Panc1 (cell line): ENCODE measurements around the gene LRRC49. TPM values are rescaled to one million over a fixed set of nuclear protein-coding genes. Genes with fewer than 3 reads are reported as not detected.

Source experiments
- ATAC-seq: fragments of 200-7000 bp; cut with Tn5 transposase; 2 replicates; pipeline ENCODE4 v1.9.1; 2020; ENCODE audit warnings: mild to moderate bottlenecking, moderate library complexity
- BruUV-seq: library from RNA; stranded (reverse); fragments of 400-500 nt; replicated peaks from 2 replicates; lab custom pipeline; 2021; lab: Mats Ljungman, UMichigan
- CTCF ChIA-PET: fragments of 300-600 bp; sonication (Branson Sonifier 250); formaldehyde crosslinking; loops from one replicate; lab custom pipeline; 2022; ENCODE audit warnings: antibody characterized with exemption; lab: Charles Lee
- POLR2A ChIA-PET: fragments of 300-600 bp; sonication (Branson Sonifier 250); formaldehyde crosslinking; loops from one replicate; lab custom pipeline; 2022; ENCODE audit warnings: antibody characterized with exemption; lab: Charles Lee
- DNase-seq: peaks from one replicate; pipeline ENCODE4 v3.0.0-alpha.2; 2010; ENCODE audit warnings: low read depth, low spot score
- H3K27ac ChIP-seq: 2 replicates; pipeline ENCODE4 v1.5.1; 2011; ENCODE audit warnings: mild to moderate bottlenecking, low read length, inconsistent platforms
- H3K27me3 ChIP-seq: fragments of 200-500 bp; sonication (Bioruptor generic); 2 replicates; pipeline ENCODE4 v1.6.0; 2014; ENCODE audit warnings: low read length, inconsistent platforms; ENCODE audit not compliant: control insufficient read depth, insufficient read depth
- H3K36me3 ChIP-seq: fragments of 200-500 bp; sonication (Bioruptor generic); 2 replicates; pipeline ENCODE4 v1.5.1; 2014; ENCODE audit warnings: inconsistent platforms, mild to moderate bottlenecking, low read length, moderate library complexity; ENCODE audit not compliant: control insufficient read depth, insufficient read depth
- H3K4me1 ChIP-seq: 2 replicates; pipeline ENCODE4 v1.5.1; 2011; ENCODE audit warnings: inconsistent platforms, mild to moderate bottlenecking, low read length, moderate library complexity; ENCODE audit not compliant: control insufficient read depth, insufficient read depth
- H3K4me3 ChIP-seq, 2 experiments: 2 replicates each; pipeline ENCODE4 v1.5.1; 2011 to 2012; ENCODE audit warnings: low read depth in 2 of 2, low read length in 2 of 2, mild to moderate bottlenecking in 2 of 2, inconsistent platforms in 1 of 2, moderate library complexity in 1 of 2
- H3K9me3 ChIP-seq: fragments of 200-500 bp; sonication (Bioruptor generic); 2 replicates; pipeline ENCODE4 v1.5.1; 2014; ENCODE audit warnings: low read depth, mild to moderate bottlenecking, inconsistent platforms, low read length, moderate library complexity; ENCODE audit not compliant: control insufficient read depth, insufficient read depth
- CTCF ChIP-seq: fragments of 450-650 bp; IDR thresholded peaks from 2 replicates; pipeline ENCODE4 v1.5.1; 2017; ENCODE audit warnings: mild to moderate bottlenecking
- POLR2AphosphoS5 ChIP-seq: IDR thresholded peaks from 2 replicates; pipeline ENCODE4 v1.6.1; 2012; ENCODE audit warnings: mild to moderate bottlenecking, low read depth, low read length, moderate library complexity
- REST ChIP-seq, 2 experiments: IDR thresholded peaks; 2 replicates each; pipeline ENCODE4 v1.6.1; 2011 to 2012; ENCODE audit warnings: low read depth in 2 of 2, control low read depth in 1 of 2, low read length in 1 of 2, mild to moderate bottlenecking in 1 of 2, moderate library complexity in 1 of 2; ENCODE audit not compliant: insufficient read depth in 1 of 2
- SIN3A ChIP-seq: IDR thresholded peaks from 2 replicates; pipeline ENCODE4 v1.6.1; 2012; ENCODE audit warnings: low read depth, mild to moderate bottlenecking, low read length, moderate library complexity, borderline replicate concordance; ENCODE audit not compliant: insufficient read depth
- TCF7L2 ChIP-seq: IDR thresholded peaks from 2 replicates; pipeline ENCODE4 v1.6.1; 2011; ENCODE audit warnings: mild to moderate bottlenecking, low read depth, low read length, inconsistent platforms
- in situ Hi-C: cut with HindIII; loops from 2 replicates; pipeline ENCODE4 v1.10.0; 2016; ENCODE audit warnings: low sequenced_read_pairs, low pct_unique_long_range_greater_than_20kb
- intact Hi-C: fragments of 100-400 bp; cut with micrococcal nuclease; formaldehyde crosslinking; loops from one replicate; pipeline ENCODE4 v1.10.0; 2022; ENCODE audit not compliant: unreplicated experiment
- total RNA-seq: library from RNA; stranded (reverse); gene quantifications from one replicate; pipeline ENCODE4 v1.2.1, GENCODE V29; 2021; ENCODE audit not compliant: unreplicated experiment

LRRC49 gene
- total RNA-seq, 1 experiment from 2014 or later: 8.3 TPM

GRCh38 chr15:70954733-70955132 is 62.1 kb downstream of the LRRC49 start:
- H3K27me3 ChIP-seq: no peaks in the 10 kb centered on the region
- no peak for TF ChIP-seq SIN3A
- TF ChIP-seq TCF7L2: no peak
- TF ChIP-seq POLR2AphosphoS5: no peak
- TF ChIP-seq REST (IDR thresholded peaks at IDR 0.05; ENCODE audit: insufficient read depth in 1 of 2, low read depth in 2 of 2, low read length in 1 of 2): no peak
- no peak for TF ChIP-seq CTCF
- ChIA-PET POLR2A (interaction anchor here (0.7 kb wide), 1 partner anchor 1016 kb away, joined by 5 read pairs; no protein-coding TSS in a partner anchor), CTCF (no interaction called here)
- no peaks in the 10 kb centered on the region for H3K36me3 ChIP-seq
- H3K4me3 ChIP-seq: no peak overlapping the region
- ATAC-seq (no peak), DNase-seq (no peak)
- intact Hi-C loops (no loop called here), in situ Hi-C loops (no loop called here)
- H3K27ac ChIP-seq: no peak overlapping the region
- no TSS peak for BruUV-seq
- H3K4me1 ChIP-seq: no peaks in the 10 kb centered on the region
- no peaks in the 10 kb centered on the region; the same call in 1 of the 2 replicates for H3K9me3 ChIP-seq

GRCh38 chr15:70955151-70955550 is 62.5 kb downstream of the LRRC49 start:
- ChIA-PET POLR2A (no interaction called here), CTCF (no interaction called here)
- no peaks in the 10 kb centered on the region; the same call in 1 of the 2 replicates for H3K9me3 ChIP-seq
- no peak for ATAC-seq
- no peaks in the 10 kb centered on the region for H3K27me3 ChIP-seq
- no TSS peak for BruUV-seq
- H3K4me3 ChIP-seq: no peak overlapping the region
- intact Hi-C loops: no loop called here
- no peak for DNase-seq
- no peak overlapping the region for H3K27ac ChIP-seq
- H3K36me3 ChIP-seq: no peaks in the 10 kb centered on the region
- no peaks in the 10 kb centered on the region for H3K4me1 ChIP-seq
- TF ChIP-seq REST (IDR thresholded peaks at IDR 0.05; ENCODE audit: insufficient read depth in 1 of 2, low read depth in 2 of 2, low read length in 1 of 2): no peak
- no peak for TF ChIP-seq TCF7L2
- no peak for TF ChIP-seq CTCF
- TF ChIP-seq POLR2AphosphoS5: no peak
- TF ChIP-seq SIN3A: no peak
- in situ Hi-C loops: no loop called here
